RPMI7951 (cell line): ENCODE measurements around the gene CDC5L. TPM values are rescaled to one million over a fixed set of nuclear protein-coding genes. Genes with fewer than 3 reads are reported as not detected.
A peak's percentile ranks its signal among the peaks of the same experiment; 100 is the strongest.
"Not testable (repeated sequence)": the region's sequence is repeated elsewhere in the genome, so short reads cannot be mapped to it uniquely, and the experiment has no call there.

Experiments
- DNase-seq: peaks from one replicate; pipeline ENCODE4 v3.0.0-alpha.2; 2012; ENCODE audit warnings: low read depth
- total RNA-seq: library from RNA; depleted of rRNA; stranded (reverse); fragments of >200 nt; shearing (Covaris generic); gene quantifications from 2 replicates; pipeline ENCODE4 v1.2.3, GENCODE V29; 2014

The CDC5L gene
- total RNA-seq, 1 experiment from 2014 or later = 33.6 TPM

DNA sequence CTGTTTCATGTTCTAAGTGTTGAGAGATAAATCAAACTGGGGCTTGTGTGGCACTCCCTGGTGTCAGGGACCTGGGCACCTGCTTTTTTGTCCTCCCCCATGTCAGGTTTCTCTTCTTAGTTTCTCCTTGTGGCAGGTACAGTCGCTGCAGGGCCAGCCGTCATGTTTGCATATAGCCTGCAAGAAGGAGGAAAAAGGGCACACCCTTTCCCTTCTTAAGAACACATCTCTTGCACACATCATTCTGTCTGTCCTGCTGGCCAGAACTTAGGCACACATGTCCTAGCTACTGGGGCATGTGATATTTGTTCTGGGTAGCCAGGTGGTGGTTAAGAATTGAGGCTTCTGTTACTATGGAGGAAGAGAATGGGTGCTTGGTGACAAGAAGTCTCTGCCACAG is 27.9 kb downstream of the CDC5L start:
- no peak for DNase-seq

DNA sequence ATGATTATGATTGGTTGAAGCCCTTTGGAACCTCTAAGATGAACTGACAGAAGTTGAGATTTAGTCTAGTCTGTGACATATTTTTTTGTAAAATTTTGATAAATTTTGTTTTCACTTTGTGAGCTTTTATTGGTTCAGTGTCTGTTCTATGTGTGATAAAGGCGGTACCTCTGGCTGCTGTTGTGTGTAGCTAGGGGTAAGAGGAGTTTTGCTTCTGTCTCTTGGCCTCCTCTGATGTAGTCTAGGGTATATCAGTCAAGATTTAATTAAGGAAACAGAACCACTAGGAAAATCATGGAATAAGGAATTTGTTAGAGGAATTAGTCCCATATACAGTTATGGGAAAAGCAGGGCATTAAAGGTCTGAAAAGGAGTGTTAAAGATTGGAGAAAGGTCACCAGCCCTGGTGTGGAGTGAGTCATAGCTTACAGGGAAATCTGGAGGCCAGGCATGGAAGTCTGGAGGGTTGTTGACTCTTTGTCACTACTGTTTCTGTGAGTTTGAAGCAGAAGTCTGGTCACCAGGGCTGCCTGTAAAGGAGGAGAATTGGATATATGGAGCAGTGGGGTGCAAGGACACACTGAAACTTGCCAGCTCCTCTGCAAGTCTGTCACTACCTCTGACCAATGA is 28.5 kb downstream of the CDC5L start:
- peak; percentile 57 for DNase-seq

DNA sequence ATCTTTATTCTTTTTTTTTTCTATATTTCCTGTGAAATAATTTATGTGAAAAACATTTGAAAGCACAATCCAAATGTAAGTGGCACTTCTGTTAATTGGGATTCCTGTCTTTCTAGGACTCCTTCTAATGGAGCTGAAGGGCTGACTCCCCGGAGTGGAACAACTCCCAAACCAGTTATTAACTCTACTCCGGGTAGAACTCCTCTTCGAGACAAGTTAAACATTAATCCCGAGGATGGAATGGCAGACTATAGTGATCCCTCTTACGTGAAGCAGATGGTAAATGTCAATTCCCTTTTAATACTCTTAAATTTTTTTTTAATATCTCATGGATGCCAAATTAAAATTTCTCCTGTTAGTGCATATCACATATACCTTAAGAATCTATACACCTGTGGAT is 35.0 kb downstream of the CDC5L start:
- DNase-seq = no peak

DNA sequence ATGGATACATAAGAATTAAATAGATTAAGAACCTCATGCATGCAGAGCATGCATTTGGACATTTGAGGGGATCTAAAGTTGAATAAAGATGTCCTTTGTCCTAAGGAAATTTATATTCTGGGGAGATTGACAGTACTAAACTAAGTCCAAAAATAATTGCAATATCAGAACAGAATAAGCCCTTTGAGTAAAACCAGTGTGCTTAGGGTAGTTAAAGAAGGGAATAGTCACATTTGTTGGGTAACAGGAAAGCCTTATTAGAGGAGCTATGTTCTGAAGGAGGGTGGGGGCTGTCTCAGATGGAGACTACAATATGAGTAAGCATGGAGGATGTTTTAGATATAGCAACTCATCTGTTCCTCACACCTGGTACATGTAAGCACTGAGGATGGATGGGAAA is 35.8 kb downstream of the CDC5L start:
- DNase-seq = peak; percentile 7

DNA sequence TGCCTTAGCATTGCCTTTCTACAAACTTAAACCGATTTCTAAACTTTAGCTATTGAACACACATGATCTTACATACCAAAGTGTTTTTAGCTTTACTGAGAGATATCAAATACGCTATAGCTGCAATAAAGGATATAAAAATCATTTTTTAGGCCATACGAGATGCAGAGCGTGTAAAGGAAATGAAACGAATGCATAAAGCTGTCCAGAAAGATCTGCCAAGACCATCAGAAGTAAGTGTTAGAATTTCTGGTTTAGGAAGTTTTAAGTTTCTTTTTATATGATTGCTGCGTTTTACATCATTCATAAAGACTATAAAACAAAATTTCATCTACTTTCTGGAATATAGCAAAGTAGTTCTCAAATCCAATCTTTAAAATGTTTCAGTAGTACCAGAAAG is 38.4 kb downstream of the CDC5L start:
- no peak for DNase-seq

DNA sequence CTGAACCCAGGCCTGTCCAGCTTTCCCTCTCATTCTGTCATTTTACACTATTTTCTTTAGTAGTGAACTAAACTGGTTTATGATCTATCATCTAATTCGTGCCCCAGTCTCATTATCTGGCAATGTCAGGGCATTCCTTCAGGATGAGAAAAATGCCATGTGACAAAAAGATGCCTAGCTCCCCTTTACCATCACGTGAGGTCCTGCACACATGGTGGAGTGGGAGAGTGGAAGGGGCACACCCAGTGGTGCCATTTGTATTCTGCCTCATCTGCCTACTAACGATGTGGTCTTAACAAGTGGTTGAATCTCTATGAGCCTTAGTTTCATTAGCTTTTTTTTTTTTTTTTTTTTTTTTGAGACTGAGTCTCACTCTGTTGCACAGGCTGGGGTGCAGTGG is 41.2 kb downstream of the CDC5L start:
- DNase-seq = peak; percentile 16

DNA sequence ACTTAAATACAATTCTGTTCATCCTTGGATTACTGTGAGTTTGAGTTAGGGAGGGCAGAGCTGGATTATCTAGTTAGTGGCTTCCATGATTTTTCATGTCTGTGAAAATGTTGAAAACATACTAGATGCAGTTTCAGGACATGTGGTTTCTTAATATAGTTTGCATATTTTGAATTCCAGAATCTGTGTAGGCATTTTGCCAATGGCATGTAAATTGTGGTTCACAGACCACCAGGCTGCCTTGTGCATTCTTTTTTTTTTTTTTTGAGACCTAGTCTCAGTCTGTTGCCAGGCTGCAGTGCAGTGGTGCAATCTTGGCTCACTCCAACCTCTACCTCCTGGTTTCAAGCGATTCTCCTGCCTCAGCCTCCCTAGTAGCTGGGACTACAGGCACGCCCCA is 42.8 kb downstream of the CDC5L start:
- DNase-seq = peak; percentile 28

DNA sequence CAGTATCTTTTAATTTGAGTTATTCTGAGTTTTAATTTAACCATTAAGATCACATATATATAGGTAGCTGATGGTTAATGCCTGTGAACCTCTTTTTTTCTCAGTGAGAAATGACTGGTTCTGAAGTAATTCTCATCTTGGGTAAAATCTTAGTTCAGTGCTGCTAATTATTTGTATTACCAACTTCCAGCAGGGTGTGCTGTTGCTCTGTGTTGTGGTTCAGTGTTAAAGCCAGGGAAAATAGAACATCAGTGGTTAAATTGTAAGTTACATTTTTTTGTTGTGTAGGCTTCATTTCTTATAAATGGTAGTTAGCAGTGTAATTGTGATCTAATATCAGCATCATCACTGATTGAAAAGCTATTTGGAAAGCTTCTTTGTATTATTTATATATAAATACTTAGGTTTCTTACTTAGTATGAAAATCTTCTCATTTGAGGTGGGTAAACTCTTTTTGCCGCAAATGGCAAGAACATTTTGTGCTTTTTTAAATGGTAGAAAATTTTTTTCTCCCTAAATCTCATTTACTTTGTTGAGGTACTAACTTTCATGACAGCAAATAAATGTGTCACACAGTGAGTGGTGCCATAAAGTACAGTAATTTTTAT is 43.7 kb downstream of the CDC5L start:
- peak; percentile 61 for DNase-seq

DNA sequence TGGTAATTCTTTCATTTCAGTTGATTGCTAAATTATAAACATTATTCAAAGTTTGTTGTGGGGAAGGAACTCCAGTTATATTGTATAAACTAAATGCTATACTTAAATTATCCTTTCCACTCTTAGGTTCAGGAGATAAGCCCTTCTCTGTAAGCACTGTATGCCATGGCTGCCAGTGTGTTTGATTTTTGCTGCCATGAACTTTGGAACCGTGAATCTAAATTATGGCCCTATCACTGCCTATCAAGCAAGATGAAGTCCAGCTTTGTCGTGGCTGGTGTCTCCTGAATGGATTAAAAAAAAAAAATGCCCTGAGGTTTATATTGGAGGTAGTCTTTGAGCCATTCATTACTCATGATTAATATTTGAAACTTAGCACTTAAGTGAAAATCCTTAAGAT is 44.7 kb downstream of the CDC5L start:
- DNase-seq = no peak

DNA sequence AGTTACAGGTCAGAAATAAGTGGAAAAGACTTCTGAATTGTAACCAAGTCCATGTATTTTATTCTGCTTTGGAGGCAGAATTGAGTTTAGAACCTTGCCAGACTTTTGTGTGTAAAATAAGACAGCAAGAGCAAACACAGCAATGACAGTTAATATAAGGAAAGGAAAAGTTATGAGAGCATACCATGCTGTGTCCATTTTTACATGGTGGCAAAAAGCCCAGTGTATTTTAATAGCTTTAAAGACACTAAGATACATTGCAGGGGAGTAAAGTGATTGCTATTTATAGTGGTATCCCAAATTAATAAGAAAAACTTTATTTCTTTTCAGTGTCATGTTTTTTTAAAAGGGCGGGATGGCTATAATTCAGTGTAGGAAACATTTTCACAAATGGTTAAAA is 45.2 kb downstream of the CDC5L start:
- no peak for DNase-seq

DNA sequence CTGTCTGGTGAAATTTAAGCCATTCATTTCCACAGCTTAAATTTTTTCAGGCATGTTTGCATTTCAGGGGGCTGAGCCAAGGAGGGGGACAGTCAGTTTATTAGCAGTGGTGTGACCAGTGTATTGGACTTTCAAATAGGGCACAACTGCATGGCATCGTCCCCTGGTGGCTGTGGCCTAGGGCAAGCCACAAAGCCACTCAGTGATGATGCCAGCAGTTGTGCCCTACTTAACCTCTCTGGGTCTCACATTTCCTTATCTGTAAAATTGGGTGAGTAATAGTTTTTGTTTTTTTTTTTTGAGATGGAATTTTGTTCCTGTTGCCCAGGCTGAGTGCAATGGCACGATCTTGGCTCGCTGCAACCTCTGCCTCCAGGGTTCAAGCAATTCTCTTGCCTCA is 48.0 kb downstream of the CDC5L start:
- DNase-seq = peak; percentile 26

DNA sequence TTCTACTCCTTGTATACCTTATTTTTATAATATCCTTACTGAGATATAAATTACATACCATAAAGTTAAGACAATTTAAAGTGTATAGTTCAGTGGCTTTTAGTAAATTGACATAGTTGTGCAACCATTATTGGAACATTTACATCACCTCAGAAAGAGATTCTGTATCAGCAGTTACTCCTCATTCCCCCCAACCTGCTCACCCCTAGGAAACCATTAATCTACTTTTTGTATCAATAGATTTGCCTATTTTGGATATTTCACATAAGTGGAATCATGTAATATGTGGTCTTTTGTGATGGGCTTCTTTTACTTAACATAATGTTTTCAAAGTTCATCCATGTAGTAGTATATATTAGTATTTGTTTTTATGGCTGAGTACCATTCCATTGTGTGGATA is 51.3 kb downstream of the CDC5L start:
- no peak for DNase-seq

DNA sequence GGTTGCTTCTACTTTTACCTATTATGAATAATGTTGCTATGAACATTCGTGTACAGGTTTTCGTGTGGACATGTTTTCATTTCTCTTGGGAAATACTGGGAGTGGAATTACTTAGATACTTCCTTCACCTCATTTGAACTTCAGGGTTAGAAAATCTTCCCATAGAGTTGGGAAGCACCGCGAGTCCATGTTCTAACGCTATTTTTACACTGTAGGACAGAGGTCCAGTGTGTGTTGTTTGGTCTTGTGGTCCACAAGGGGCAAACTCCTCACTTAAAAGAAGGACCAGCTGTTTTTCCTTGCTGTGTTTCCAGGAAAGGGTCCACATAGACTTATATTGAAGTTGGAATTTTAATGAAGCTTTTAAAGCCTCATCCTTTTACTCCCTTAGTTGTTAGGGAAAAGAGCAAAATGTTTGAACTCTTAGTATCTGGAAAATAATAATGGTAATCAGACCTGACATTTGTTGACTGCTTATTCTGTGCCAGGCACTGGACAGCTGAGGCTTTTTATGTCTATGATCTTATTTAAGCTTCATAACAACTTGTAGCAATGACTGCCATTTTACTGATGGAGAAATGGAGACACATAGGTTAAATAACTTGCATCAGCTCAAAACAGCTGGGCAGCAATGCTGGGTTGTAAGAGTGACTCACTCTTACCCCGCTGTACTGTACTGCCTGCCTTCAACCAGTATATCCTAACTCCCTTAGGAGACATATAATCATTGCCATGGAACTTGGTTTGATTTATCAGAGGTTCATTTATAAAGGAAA is 52.0 kb downstream of the CDC5L start:
- DNase-seq = peak; percentile 60

DNA sequence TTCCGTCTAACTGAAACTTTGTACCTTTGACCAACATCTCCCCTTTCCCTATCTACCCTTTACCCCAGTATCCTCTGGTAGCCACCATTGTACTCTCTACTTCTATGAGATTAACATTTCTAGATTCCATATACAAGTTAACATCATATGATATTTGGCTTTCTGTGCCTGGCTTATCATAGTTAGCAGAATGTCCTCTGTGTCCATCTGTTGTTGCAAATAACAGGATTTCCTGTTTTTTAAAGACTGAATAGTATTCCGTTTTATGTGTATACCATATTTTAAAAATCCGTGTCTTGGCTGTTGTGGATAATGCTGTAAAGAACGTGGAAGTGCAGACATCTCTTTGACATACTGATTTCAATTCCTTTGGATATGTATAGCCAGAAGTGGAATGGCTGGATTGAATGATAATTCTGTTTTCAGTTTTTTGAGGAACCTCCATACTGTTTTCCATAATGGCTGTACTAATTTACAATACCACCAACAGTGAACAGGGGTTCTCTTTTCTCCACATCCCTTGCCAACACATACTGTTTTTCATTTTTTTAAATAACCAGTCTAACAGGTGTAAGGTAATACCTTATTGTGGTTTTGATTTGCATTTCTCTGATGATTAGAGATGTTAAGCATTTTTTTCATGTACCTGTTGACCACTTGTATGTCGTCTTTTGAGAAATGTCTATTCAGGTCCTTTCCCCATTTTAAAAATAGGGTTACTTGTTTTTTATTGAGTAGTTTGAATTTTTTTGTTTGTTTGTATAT is 53.8 kb downstream of the CDC5L start:
- DNase-seq = no peak

DNA sequence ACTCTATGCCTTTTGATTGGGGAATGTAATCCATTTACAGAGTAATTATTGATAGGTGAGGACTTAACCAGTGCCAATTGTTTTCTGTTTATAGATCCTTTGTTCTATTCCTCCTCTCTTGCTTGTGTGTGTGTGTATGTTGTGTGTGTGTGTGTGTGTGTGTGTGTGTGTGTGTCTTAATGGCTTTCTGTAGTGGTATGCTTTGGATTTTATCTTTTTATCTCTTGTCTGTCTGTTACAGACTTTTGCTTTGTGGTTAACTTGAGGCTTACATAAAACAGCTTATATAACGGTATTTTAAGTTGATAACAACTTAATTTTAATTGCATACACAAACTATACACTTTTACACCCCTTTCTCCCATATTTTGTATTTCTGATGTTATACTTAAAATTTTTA is 54.7 kb downstream of the CDC5L start:
- no peak for DNase-seq

DNA sequence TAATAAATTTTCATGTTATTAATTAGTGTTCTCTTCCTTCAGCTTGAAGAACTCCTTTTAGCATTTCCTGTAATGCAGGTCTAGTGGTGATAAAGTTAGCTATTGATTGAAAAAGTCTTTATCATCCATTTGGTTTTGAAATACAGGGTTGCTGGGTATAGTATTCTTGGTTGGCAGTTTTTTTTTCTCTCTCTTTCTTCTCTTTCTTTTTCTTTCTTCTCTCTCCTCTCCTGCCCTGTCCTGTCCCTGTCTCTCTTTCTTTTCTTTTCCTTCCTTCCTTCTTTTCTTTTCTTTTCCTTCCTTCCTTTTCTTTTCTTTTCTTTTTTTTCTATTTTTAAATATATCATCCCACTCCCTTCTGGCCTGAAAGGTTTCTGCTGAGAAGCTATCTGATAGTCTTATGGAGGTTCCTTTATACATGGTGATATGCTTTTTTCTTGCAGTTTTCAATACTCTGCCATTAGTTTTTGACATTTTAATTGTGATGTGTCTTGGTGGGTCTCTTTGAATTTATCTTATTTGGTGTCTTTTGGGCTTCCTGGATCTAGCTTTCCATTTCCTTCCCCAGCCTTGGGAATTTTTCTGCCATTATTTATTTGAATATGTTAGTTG is 55.4 kb downstream of the CDC5L start:
- no peak for DNase-seq

DNA sequence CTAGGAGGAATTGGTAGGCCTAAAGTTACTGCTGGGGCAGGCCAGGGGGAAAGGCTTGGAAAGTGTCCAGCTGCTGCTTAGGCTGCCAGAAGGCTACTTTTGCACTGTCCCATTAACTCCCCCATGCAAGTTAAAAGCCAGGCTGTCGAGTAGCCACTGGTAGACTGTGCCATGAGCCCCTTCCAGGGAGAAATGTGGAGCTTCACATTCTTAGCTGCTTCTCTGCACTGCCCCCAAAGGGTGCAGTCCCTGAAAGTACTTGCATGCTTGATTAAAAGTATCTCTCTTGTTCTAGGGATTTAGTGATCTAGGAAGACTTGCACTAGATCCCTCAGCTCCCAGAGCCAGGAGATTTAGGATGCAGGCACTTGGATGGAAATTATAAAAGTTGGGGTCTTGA is 57.3 kb downstream of the CDC5L start:
- DNase-seq = no peak

DNA sequence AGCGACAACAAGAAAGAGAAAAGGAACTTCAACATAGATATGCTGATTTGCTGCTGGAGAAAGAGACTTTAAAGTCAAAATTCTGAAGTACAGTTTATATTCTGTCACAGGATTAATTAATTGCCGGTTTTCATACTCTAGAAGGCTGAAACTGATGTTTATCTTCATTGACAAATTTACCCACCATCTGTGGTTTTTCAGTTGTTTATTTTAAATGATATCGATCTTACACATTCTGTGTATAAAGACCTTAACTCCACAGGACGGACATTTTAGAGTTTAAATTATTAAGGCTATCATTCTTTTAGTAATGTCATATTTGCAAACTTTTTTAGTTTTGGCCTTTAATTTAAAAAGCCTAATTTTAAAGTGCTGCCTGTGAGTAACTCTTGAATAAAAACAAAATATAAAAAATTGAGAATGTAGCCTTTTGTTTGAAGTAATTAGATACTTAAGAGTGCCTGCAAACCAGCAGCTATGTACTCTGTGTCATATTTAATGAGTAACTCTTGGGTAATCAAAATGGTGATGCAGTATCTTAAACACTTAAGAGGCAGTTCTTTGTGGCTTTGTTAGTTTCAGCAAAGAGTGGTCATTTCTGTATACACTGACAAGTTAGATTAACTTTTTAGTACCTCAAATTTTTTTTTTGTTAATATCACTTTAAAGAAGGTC is 59.3 kb downstream of the CDC5L start:
- DNase-seq = peak; percentile 53

DNA sequence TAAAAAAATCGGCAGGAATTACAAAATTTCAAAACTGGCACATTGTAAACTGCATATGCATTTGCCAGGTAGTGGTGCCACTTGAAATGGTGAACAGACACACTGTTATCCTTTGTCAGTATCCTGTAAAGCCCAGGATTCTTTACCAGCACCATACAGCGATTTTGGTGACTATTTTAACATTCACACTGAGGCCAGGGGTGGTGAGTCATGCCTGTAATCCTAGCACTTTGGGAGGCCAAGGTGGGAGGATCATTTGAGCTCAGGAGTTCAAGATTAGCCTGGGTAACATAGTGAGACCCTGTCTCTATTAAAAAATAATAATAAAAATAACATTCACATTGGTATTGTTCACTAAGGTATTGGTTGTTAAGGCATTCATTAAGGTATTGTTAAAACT is 61.7 kb downstream of the CDC5L start:
- DNase-seq = not testable (repeated sequence)

DNA sequence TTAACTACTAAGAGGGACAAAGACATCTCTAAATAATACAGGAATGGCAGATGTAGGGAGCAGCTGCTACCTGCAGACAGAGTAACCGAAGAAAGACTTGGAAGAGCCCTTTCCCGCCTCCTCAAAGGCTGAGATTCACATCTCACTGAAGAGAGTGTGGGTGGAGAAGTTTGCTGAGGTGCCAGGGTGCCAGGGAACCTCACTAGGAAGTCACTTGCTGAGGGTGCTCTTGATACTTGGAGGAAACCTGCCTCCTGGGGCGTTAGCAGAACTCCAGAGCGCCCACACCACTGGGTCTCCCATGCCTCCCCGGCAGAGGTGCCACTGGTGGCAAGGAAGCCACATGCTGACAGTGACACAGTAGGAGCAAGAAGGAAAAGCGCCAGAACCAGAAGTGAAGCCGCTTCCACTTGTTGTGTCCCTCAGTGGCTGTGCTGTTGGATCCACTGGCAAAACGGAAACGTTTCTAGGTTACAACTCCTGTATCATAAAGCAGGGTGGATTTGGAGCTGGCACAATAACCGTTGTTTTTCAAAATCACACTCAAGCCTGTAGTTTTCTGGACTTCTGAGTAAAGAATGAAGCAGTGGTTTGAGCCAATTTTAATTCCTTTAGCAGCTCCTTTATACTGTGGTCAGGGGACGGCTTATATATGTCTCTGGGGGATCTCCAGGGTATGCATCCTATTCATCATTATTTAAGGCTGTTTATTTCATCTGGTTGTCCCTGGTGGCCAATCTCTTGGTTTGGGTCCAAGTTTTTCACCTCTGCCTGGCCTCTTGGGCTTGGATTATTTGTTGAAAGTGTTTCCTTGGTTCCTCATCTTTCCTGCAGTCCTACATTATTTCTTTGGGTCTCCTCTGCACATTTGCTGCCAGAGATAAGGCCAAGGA is 64.5 kb downstream of the CDC5L start:
- DNase-seq = peak; percentile 35
